H9 (cell line): Measurements from ENCODE around the gene CLDN22. TPM values are rescaled to one million over a fixed set of nuclear protein-coding genes. Genes with fewer than 3 reads are reported as not detected.

Experiments
- DNase-seq: peaks from one replicate; pipeline ENCODE4 v3.0.0-alpha.2; 2017
- H2AFZ ChIP-seq: one replicate; pipeline ENCODE4 v1.6.1; 2013; ENCODE audit warnings: mild to moderate bottlenecking, low read length, control low read depth, moderate library complexity
- H2AK5ac ChIP-seq: 2 replicates; pipeline ENCODE4 v1.6.1; 2013; ENCODE audit warnings: low read length, control low read depth, mixed read lengths; ENCODE audit not compliant: insufficient read length
- H2BK120ac ChIP-seq: one replicate; pipeline ENCODE4 v1.6.1; 2013; ENCODE audit warnings: low read depth, mild to moderate bottlenecking, low read length, control low read depth, inconsistent platforms; ENCODE audit not compliant: poor library complexity, severe bottlenecking
- H2BK12ac ChIP-seq: 2 replicates; pipeline ENCODE4 v1.6.1; 2013; ENCODE audit warnings: low read length, control low read depth, mixed read lengths, low read depth; ENCODE audit not compliant: insufficient read length
- H2BK15ac ChIP-seq: 2 replicates; pipeline ENCODE4 v1.6.1; 2013; ENCODE audit warnings: low read depth, low read length, control low read depth
- H2BK20ac ChIP-seq: one replicate; pipeline ENCODE4 v1.6.1; 2013; ENCODE audit warnings: low read depth, mild to moderate bottlenecking, low read length, control low read depth, inconsistent platforms; ENCODE audit not compliant: poor library complexity, severe bottlenecking
- H2BK5ac ChIP-seq: 2 replicates; pipeline ENCODE4 v1.6.1; 2013; ENCODE audit warnings: low read length, control low read depth, mixed read lengths; ENCODE audit not compliant: insufficient read length
- H3K14ac ChIP-seq: 2 replicates; pipeline ENCODE4 v1.6.1; 2013; ENCODE audit warnings: low read length, control low read depth; ENCODE audit not compliant: insufficient read depth
- H3K18ac ChIP-seq: 2 replicates; pipeline ENCODE4 v1.6.1; 2013; ENCODE audit warnings: low read depth, mild to moderate bottlenecking, mixed read lengths, low read length, control low read depth; ENCODE audit not compliant: insufficient read length
- H3K23ac ChIP-seq: 2 replicates; pipeline ENCODE4 v1.6.1; 2013; ENCODE audit warnings: low read length, control low read depth, mixed read lengths, low read depth; ENCODE audit not compliant: insufficient read length
- H3K23me2 ChIP-seq: 2 replicates; pipeline ENCODE4 v1.6.1; 2013; ENCODE audit warnings: low read depth, mild to moderate bottlenecking, mixed read lengths, low read length, control low read depth; ENCODE audit not compliant: insufficient read length, poor library complexity, severe bottlenecking
- H3K27ac ChIP-seq: 2 replicates; pipeline ENCODE4 v1.5.1; 2013; ENCODE audit warnings: low read length, control low read depth, mixed read lengths, low read depth; ENCODE audit not compliant: insufficient read length
- H3K27me3 ChIP-seq: 2 replicates; pipeline ENCODE4 v1.6.1; 2013; ENCODE audit warnings: low read length, control low read depth, inconsistent platforms; ENCODE audit not compliant: insufficient read depth
- H3K4ac ChIP-seq: 2 replicates; pipeline ENCODE4 v1.6.1; 2013; ENCODE audit warnings: low read depth, mild to moderate bottlenecking, control low read depth, inconsistent platforms, low read length, moderate library complexity
- H3K4me1 ChIP-seq: 2 replicates; pipeline ENCODE4 v1.6.1; 2013; ENCODE audit warnings: low read length, control low read depth, inconsistent platforms; ENCODE audit not compliant: insufficient read depth
- H3K4me2 ChIP-seq: 2 replicates; pipeline ENCODE4 v1.6.1; 2013; ENCODE audit warnings: low read length, control low read depth, mixed read lengths; ENCODE audit not compliant: insufficient read length, insufficient read depth
- H3K56ac ChIP-seq: 2 replicates; pipeline ENCODE4 v1.6.1; 2013; ENCODE audit warnings: low read depth, mild to moderate bottlenecking, mixed read lengths, low read length, control low read depth; ENCODE audit not compliant: insufficient read length
- H3K79me1 ChIP-seq: 2 replicates; pipeline ENCODE4 v1.6.1; 2013; ENCODE audit warnings: low read depth, mild to moderate bottlenecking, moderate library complexity, low read length, control low read depth, inconsistent platforms; ENCODE audit not compliant: insufficient read depth, poor library complexity, severe bottlenecking
- H3K79me2 ChIP-seq: 2 replicates; pipeline ENCODE4 v1.6.1; 2013; ENCODE audit warnings: low read length, control low read depth, inconsistent platforms; ENCODE audit not compliant: insufficient read depth
- H3K9ac ChIP-seq: 2 replicates; pipeline ENCODE4 v1.6.1; 2013; ENCODE audit warnings: low read length, control low read depth, mixed read lengths; ENCODE audit not compliant: insufficient read length; ENCODE audit errors: extremely low read depth
- H3K9me3 ChIP-seq: one replicate; pipeline ENCODE4 v1.6.1; 2013; ENCODE audit warnings: low read depth, low read length, inconsistent platforms; ENCODE audit not compliant: control insufficient read depth
- H3T11ph ChIP-seq: one replicate; pipeline ENCODE4 v1.6.1; 2013; ENCODE audit warnings: mild to moderate bottlenecking, low read length, control low read depth, inconsistent platforms
- H4K20me1 ChIP-seq: one replicate; pipeline ENCODE4 v1.6.1; 2013; ENCODE audit not compliant: control insufficient read depth, insufficient read length, insufficient read depth
- H4K5ac ChIP-seq: 2 replicates; pipeline ENCODE4 v1.6.1; 2013; ENCODE audit warnings: low read depth, mild to moderate bottlenecking, mixed read lengths, low read length, control low read depth; ENCODE audit not compliant: insufficient read length
- H4K8ac ChIP-seq: replicated peaks from 2 replicates; pipeline ENCODE4 v1.6.1; 2013; ENCODE audit warnings: low read length, control low read depth, mixed read lengths, low read depth; ENCODE audit not compliant: insufficient read length
- H4K91ac ChIP-seq: 2 replicates; pipeline ENCODE4 v1.6.1; 2013; ENCODE audit warnings: low read depth, mild to moderate bottlenecking, moderate library complexity, mixed read lengths, low read length, control low read depth; ENCODE audit not compliant: insufficient read length
- H3K27ac Mint-ChIP-seq, 3 experiments: 2 replicates in 2 of 3; 3 replicates in 1 of 3; pipeline ENCODE4 v1.8.0; 2020 to 2021; ENCODE audit warnings: mixed read lengths in 3 of 3, mild to moderate bottlenecking in 1 of 3, moderate library complexity in 1 of 3
- H3K27me3 Mint-ChIP-seq: 2 replicates; pipeline ENCODE4 v1.8.0; 2021; ENCODE audit warnings: low read depth, mild to moderate bottlenecking, moderate library complexity, mixed read lengths
- H3K36me3 Mint-ChIP-seq, 3 experiments: 2 replicates in 2 of 3; 3 replicates in 1 of 3; pipeline ENCODE4 v1.8.0; 2020 to 2021; ENCODE audit warnings: low read depth in 3 of 3, mixed read lengths in 3 of 3; ENCODE audit not compliant: insufficient read depth in 1 of 3
- H3K4me1 Mint-ChIP-seq, 2 experiments: 2 replicates each; pipeline ENCODE4 v1.8.0; 2020; ENCODE audit warnings: mixed read lengths in 2 of 2
- H3K4me3 Mint-ChIP-seq, 2 experiments: 2 replicates in 1 of 2; 3 replicates in 1 of 2; pipeline ENCODE4 v1.8.0; 2020 to 2021; ENCODE audit warnings: mild to moderate bottlenecking in 2 of 2, mixed read lengths in 2 of 2, moderate library complexity in 1 of 2
- H3K9me3 Mint-ChIP-seq, 2 experiments: 2 replicates in 1 of 2; 3 replicates in 1 of 2; pipeline ENCODE4 v1.8.0; 2020; ENCODE audit warnings: mild to moderate bottlenecking in 2 of 2, mixed read lengths in 2 of 2, moderate library complexity in 1 of 2
- CTCF ChIP-seq: fragments of 200-600 bp; sonication (generic); conservative IDR thresholded peaks from 3 replicates; pipeline ENCODE4 v1.8.0; 2021; ENCODE audit warnings: antibody characterized with exemption, mild to moderate bottlenecking
- WGBS: extraction: QIAGEN DNeasy Blood & Tissue Kit; methylation state at CpG from one replicate; pipeline ENCODE4 v1.1.7; 2013; ENCODE audit warnings: missing lambda C conversion rate, low lambda C conversion rate, mixed read lengths; ENCODE audit not compliant: insufficient read length; ENCODE audit errors: extremely low coverage; 5-methylcytosine and 5-hydroxymethylcytosine counted together
- total RNA-seq: library from RNA; stranded (reverse); gene quantifications from 2 replicates; pipeline ENCODE4 v1.2.1, GENCODE V29; 2021

Gene CLDN22
- total RNA-seq, 1 experiment from 2014 or later, result not detected

- H2BK12ac ChIP-seq, result no peak overlapping the region
- H3T11ph ChIP-seq, result no peak overlapping the region
- 0 out of 7 replicates have a peak, but pooled peaks cover 0 to 1% (median 0%) of the 10 kb centered on the region in 3 experiments for H3K36me3 Mint-ChIP-seq
- no peak overlapping the region for H4K91ac ChIP-seq
- H3K4me2 ChIP-seq, result no peak overlapping the region
- no peak overlapping the region for H3K27ac Mint-ChIP-seq
- H4K8ac ChIP-seq, result no peak overlapping the region
- no peak overlapping the region for H3K56ac ChIP-seq
- no peak overlapping the region for H3K9ac ChIP-seq
- no peak overlapping the region for H2AFZ ChIP-seq
- no peak overlapping the region for H2BK20ac ChIP-seq
- no peak overlapping the region for H4K5ac ChIP-seq
- H3K4me1 Mint-ChIP-seq, result no peaks in the 10 kb centered on the region
- no peak overlapping the region for H3K27ac ChIP-seq
- no peaks in the 10 kb centered on the region for H3K4me1 ChIP-seq
- H3K14ac ChIP-seq, result no peak overlapping the region
- H3K23me2 ChIP-seq, result no peaks in the 10 kb centered on the region
- H2BK5ac ChIP-seq, result no peak overlapping the region
- no peak overlapping the region for H2AK5ac ChIP-seq
- no peaks in the 10 kb centered on the region for H4K20me1 ChIP-seq
- H2BK120ac ChIP-seq, result no peak overlapping the region
- H3K9me3 Mint-ChIP-seq, result no peaks in the 10 kb centered on the region
- no peaks in the 10 kb centered on the region for H3K27me3 Mint-ChIP-seq
- H3K27me3 ChIP-seq, result no peaks in the 10 kb centered on the region
- no CpG with 5 or more reads among the region's 17 CpGs for WGBS
- no peak overlapping the region for H3K4ac ChIP-seq
- no peaks in the 10 kb centered on the region for H3K79me2 ChIP-seq
- no peak for DNase-seq
- no peaks in the 10 kb centered on the region for H3K9me3 ChIP-seq
- no peak overlapping the region for H3K18ac ChIP-seq
- no peak for TF ChIP-seq CTCF
- H3K4me3 Mint-ChIP-seq, result no peak overlapping the region; a peak in 1 of 5 replicates
- no peak overlapping the region for H3K23ac ChIP-seq
- no peak overlapping the region for H2BK15ac ChIP-seq
- H3K79me1 ChIP-seq, result no peaks in the 10 kb centered on the region
Measured at GRCh38 chr4:183348706-183349659, 28.9 kb upstream of the CLDN22 start.
